HepG2 (cell line): Measurements from ENCODE around the gene MED1. TPM values are rescaled to one million over a fixed set of nuclear protein-coding genes. Genes with fewer than 3 reads are reported as not detected.

ENCODE experiments used
- ARHGAP35 ChIP-seq: sonication (generic); formaldehyde crosslinking; IDR thresholded peaks from 2 replicates; pipeline ENCODE4 v1.9.0; 2022; ENCODE audit warnings: mild to moderate bottlenecking, inconsistent platforms, moderate library complexity, missing genetic modification reagents, borderline replicate concordance
- EED ChIP-seq: sonication (generic); formaldehyde crosslinking; IDR thresholded peaks from 2 replicates; pipeline ENCODE4 v1.5.0; 2020; ENCODE audit warnings: mild to moderate bottlenecking, missing genetic modification reagents
- ETS1 ChIP-seq: sonication (generic); formaldehyde crosslinking; IDR thresholded peaks from 2 replicates; pipeline ENCODE4 v1.4.0; 2020; ENCODE audit warnings: missing genetic modification reagents
- MTERF4 ChIP-seq: sonication (generic); formaldehyde crosslinking; IDR thresholded peaks from 2 replicates; pipeline ENCODE4 v1.8.0; 2023; ENCODE audit warnings: mild to moderate bottlenecking, missing genetic modification reagents
- MTF2 ChIP-seq: sonication (generic); formaldehyde crosslinking; IDR thresholded peaks from 2 replicates; pipeline ENCODE4 v1.5.0; 2020; ENCODE audit warnings: missing genetic modification reagents, borderline replicate concordance
- POLR2A ChIP-seq, 2 experiments: IDR thresholded peaks; 2 replicates each; pipeline ENCODE4 v1.6.1; 2011; ENCODE audit warnings: low read depth in 2 of 2, low read length in 2 of 2, mild to moderate bottlenecking in 1 of 2, moderate library complexity in 1 of 2; ENCODE audit not compliant: insufficient read depth in 1 of 2
- PRDM15 ChIP-seq: sonication (generic); formaldehyde crosslinking; IDR thresholded peaks from 2 replicates; pipeline ENCODE4 v1.4.0; 2020; ENCODE audit warnings: missing genetic modification reagents
- RBAK ChIP-seq: sonication (generic); formaldehyde crosslinking; IDR thresholded peaks from 2 replicates; pipeline ENCODE4 v1.5.1; 2020; ENCODE audit warnings: mild to moderate bottlenecking, missing genetic modification reagents
- SETDB1 ChIP-seq: sonication (generic); formaldehyde crosslinking; IDR thresholded peaks from 2 replicates; pipeline ENCODE4 v1.5.1; 2020; ENCODE audit warnings: missing genetic modification reagents, mild to moderate bottlenecking, borderline replicate concordance
- TBX3 ChIP-seq: fragments of 450-650 bp; IDR thresholded peaks from 2 replicates; pipeline ENCODE4 v1.6.1; 2017; ENCODE audit warnings: antibody characterized with exemption, mild to moderate bottlenecking, inconsistent platforms, borderline replicate concordance
- ZBTB2 ChIP-seq: sonication (generic); formaldehyde crosslinking; IDR thresholded peaks from 2 replicates; pipeline ENCODE4 v1.8.0; 2022; ENCODE audit warnings: low read depth, missing genetic modification reagents
- ZNF34 ChIP-seq: sonication (generic); formaldehyde crosslinking; IDR thresholded peaks from 2 replicates; pipeline ENCODE4 v1.4.0; 2020; ENCODE audit warnings: mild to moderate bottlenecking, missing genetic modification reagents, borderline replicate concordance
- ZNF430 ChIP-seq: sonication (generic); formaldehyde crosslinking; IDR thresholded peaks from 2 replicates; pipeline ENCODE4 v1.9.0; 2021; ENCODE audit warnings: mild to moderate bottlenecking, missing genetic modification reagents
- ZNF451 ChIP-seq: sonication (generic); formaldehyde crosslinking; IDR thresholded peaks from 2 replicates; pipeline ENCODE4 v1.5.0; 2020; ENCODE audit warnings: mild to moderate bottlenecking, missing genetic modification reagents
- ZNF761 ChIP-seq: sonication (generic); formaldehyde crosslinking; conservative IDR thresholded peaks from 2 replicates; pipeline ENCODE4 v1.4.0; 2020; ENCODE audit warnings: mild to moderate bottlenecking, missing genetic modification reagents
- ZNF770 ChIP-seq: sonication (generic); formaldehyde crosslinking; IDR thresholded peaks from 2 replicates; pipeline ENCODE4 v1.5.0; 2020; ENCODE audit warnings: mild to moderate bottlenecking, missing genetic modification reagents
- ZNF878 ChIP-seq: sonication (generic); formaldehyde crosslinking; IDR thresholded peaks from 2 replicates; pipeline ENCODE4 v1.8.1; 2023; ENCODE audit warnings: mild to moderate bottlenecking, missing genetic modification reagents, moderate library complexity
- polyA plus RNA-seq, 8 experiments: library from polyadenylated mRNA; depleted of rRNA in 3 of 8; stranded (reverse) in 7 of 8; unstranded in 1 of 8; fragments of >200 nt; fragmentation: Illumina TruSeq in 4 of 8; extraction: Trizol in 4 of 8; gene quantifications; 2 replicates each; pipeline versions ENCODE4 v1.2.1 to v1.2.3, GENCODE V29; 2011 to 2016; ENCODE audit warnings: low read depth in 4 of 8, missing spikeins in 1 of 8, mixed read lengths in 1 of 8; ENCODE audit not compliant: insufficient read depth in 1 of 8
- total RNA-seq, 5 experiments: library from RNA; depleted of rRNA; stranded (reverse); fragments of >200 nt; fragmentation: Illumina TruSeq; extraction: Trizol; gene quantifications; 2 replicates each; pipeline ENCODE4 v1.2.3, GENCODE V29; 2016; ENCODE audit warnings: low read depth in 1 of 5

The MED1 gene
- total and polyA plus RNA-seq, 2 of the 13 experiments (the other 11 are each of a cell fraction or from before 2014, with no cell fraction given) = 37.5 to 40.1 TPM

GRCh38 chr17:39461113-39461925 is 10.3 kb upstream of the MED1 start, which contains the start of gene CDK12 (continued):
- TF ChIP-seq ETS1 (CRISPR knock-in tag) (no peak), PRDM15 (CRISPR knock-in tag) (no peak), ZNF761 (CRISPR knock-in tag) (no peak), MTF2 (CRISPR knock-in tag) (0 out of 2 replicates have a peak, but pooled peaks have one; percentile 58), ZNF451 (CRISPR knock-in tag) (peak; percentile 53; the same call in 1 of the 2 replicates), ZNF770 (CRISPR knock-in tag) (peak; percentile 76), MTERF4 (CRISPR knock-in tag) (peak; percentile 35), EED (no peak), SETDB1 (no peak), ZNF430 (CRISPR knock-in tag) (peak; percentile 45), ZNF34 (no peak; the same call in 1 of the 2 replicates), POLR2A (IDR thresholded peaks at IDR 0.05; ENCODE audit: insufficient read depth in 1 of 2, low read depth in 2 of 2, low read length in 2 of 2) (peak; percentile 97 to 99), ZNF878 (CRISPR knock-in tag) (peak; percentile 94), ARHGAP35 (CRISPR knock-in tag) (peak; percentile 65; the same call in 1 of the 2 replicates), TBX3 (peak; percentile 24), RBAK (peak; percentile 24; the same call in 1 of the 2 replicates), ZBTB2 (CRISPR knock-in tag) (peak; percentile 80)
